Activated T-helper 1 cell treated with Interleukin-2 at 50 U/mL for 16 hours (primary cell): Measurements from ENCODE around the gene KLHL4.
"Not testable (repeated sequence)": the region's sequence is repeated elsewhere in the genome, so short reads cannot be mapped to it uniquely, and the experiment has no call there.

Source experiments
- DNase-seq: peaks from one replicate; pipeline ENCODE4 v3.0.0-alpha.2; 2020; ENCODE audit warnings: low read depth

KLHL4 gene

GRCh38 chrX:87517571-87518141 lies at the start of gene KLHL4:
KLHL4 (plus strand) TSS chrX:87517802; CDS start chrX:87517894, 92 bp downstream.
- DNase-seq: no peak

GRCh38 chrX:87468941-87469340 lies 48.7 kb upstream of the KLHL4 start:
- no peak for DNase-seq

- DNase-seq: no peak
Measured at GRCh38 chrX:87475793-87476192, 41.8 kb upstream of the KLHL4 start.

GRCh38 chrX:87478703-87479102 lies 38.9 kb upstream of the KLHL4 start:
- not testable (repeated sequence) for DNase-seq

GRCh38 chrX:87489071-87489470 lies 28.5 kb upstream of the KLHL4 start:
- no peak for DNase-seq

GRCh38 chrX:87515836-87516235 lies 1.8 kb upstream of the KLHL4 start:
- DNase-seq: no peak

- DNase-seq: no peak
Measured at GRCh38 chrX:87516717-87517121, 883 bp upstream of the KLHL4 start.

GRCh38 chrX:87518504-87518903 lies 902 bp downstream of the KLHL4 start:
- DNase-seq: no peak

- DNase-seq: no peak
Measured at GRCh38 chrX:87525771-87526229, 8.2 kb downstream of the KLHL4 start.

GRCh38 chrX:87526281-87526680 lies 8.7 kb downstream of the KLHL4 start:
- no peak for DNase-seq

- DNase-seq: no peak
Measured at GRCh38 chrX:87528487-87528886, 10.9 kb downstream of the KLHL4 start.

- DNase-seq: no peak
Measured at GRCh38 chrX:87571964-87572363, 54.4 kb downstream of the KLHL4 start.

- DNase-seq: no peak
Measured at GRCh38 chrX:87572901-87573300, 55.3 kb downstream of the KLHL4 start.

- no peak for DNase-seq
Measured at GRCh38 chrX:87578978-87579377, 61.4 kb downstream of the KLHL4 start.

- DNase-seq: no peak
Measured at GRCh38 chrX:87580862-87581261, 63.3 kb downstream of the KLHL4 start.

- DNase-seq: no peak
Measured at GRCh38 chrX:87582453-87582852, 64.9 kb downstream of the KLHL4 start.

- DNase-seq: no peak
Measured at GRCh38 chrX:87583679-87584078, 66.1 kb downstream of the KLHL4 start.

- no peak for DNase-seq
Measured at GRCh38 chrX:87616371-87616770, 98.8 kb downstream of the KLHL4 start.

GRCh38 chrX:87621697-87622096 lies 104.1 kb downstream of the KLHL4 start:
- no peak for DNase-seq

GRCh38 chrX:87626996-87627395 lies 109.4 kb downstream of the KLHL4 start:
- DNase-seq: no peak

- DNase-seq: no peak
Measured at GRCh38 chrX:87634361-87634760, 116.8 kb downstream of the KLHL4 start.

GRCh38 chrX:87636533-87636932 lies 118.9 kb downstream of the KLHL4 start:
- no peak for DNase-seq

GRCh38 chrX:87641439-87641838 lies 123.8 kb downstream of the KLHL4 start:
- DNase-seq: not testable (repeated sequence)

- no peak for DNase-seq
Measured at GRCh38 chrX:87661761-87662160, 144.2 kb downstream of the KLHL4 start.

- DNase-seq: no peak
Measured at GRCh38 chrX:87663421-87663820, 145.8 kb downstream of the KLHL4 start.
